RCC 7860 (cell line): ENCODE measurements around the gene ZNF619.

Experiments
- DNase-seq: peaks from one replicate; pipeline ENCODE4 v3.0.0-alpha.2; 2015; ENCODE audit warnings: low spot score
- FAIRE-seq: peaks from 2 replicates; lab custom pipeline; 2012; peaks lifted over from hg19 to GRCh38; lab: Jason Lieb, UNC

Gene ZNF619

GRCh38 chr3:40524568-40525285, 47.8 kb downstream of the ZNF619 start, which contains the start of gene ZNF621:
TSS of gene ZNF621 (plus strand) at chr3:40524960. CDS start at chr3:40525841, 881 bp downstream.
- FAIRE-seq (no peak), DNase-seq (peak; percentile 63)

- DNase-seq (no peak), FAIRE-seq (no peak)
Observed at GRCh38 chr3:40528426-40528825, 51.5 kb downstream of the ZNF619 start.

- DNase-seq (no peak), FAIRE-seq (no peak)
Observed at GRCh38 chr3:40532252-40532651, 55.3 kb downstream of the ZNF619 start.

GRCh38 chr3:40534283-40534682, 57.4 kb downstream of the ZNF619 start:
- no peak for DNase-seq

More at GRCh38 chr3:40534283-40534682, 57.4 kb downstream of the ZNF619 start:
- FAIRE-seq, result no peak
